Measurements from ENCODE around the gene TRPV5. TPM values are rescaled to one million over a fixed set of nuclear protein-coding genes. Genes with fewer than 3 reads are reported as not detected.

Gene TRPV5
- total and polyA plus RNA-seq, 4 donors: under 0.01 to 0.23 TPM; not detected in 2

DNA sequence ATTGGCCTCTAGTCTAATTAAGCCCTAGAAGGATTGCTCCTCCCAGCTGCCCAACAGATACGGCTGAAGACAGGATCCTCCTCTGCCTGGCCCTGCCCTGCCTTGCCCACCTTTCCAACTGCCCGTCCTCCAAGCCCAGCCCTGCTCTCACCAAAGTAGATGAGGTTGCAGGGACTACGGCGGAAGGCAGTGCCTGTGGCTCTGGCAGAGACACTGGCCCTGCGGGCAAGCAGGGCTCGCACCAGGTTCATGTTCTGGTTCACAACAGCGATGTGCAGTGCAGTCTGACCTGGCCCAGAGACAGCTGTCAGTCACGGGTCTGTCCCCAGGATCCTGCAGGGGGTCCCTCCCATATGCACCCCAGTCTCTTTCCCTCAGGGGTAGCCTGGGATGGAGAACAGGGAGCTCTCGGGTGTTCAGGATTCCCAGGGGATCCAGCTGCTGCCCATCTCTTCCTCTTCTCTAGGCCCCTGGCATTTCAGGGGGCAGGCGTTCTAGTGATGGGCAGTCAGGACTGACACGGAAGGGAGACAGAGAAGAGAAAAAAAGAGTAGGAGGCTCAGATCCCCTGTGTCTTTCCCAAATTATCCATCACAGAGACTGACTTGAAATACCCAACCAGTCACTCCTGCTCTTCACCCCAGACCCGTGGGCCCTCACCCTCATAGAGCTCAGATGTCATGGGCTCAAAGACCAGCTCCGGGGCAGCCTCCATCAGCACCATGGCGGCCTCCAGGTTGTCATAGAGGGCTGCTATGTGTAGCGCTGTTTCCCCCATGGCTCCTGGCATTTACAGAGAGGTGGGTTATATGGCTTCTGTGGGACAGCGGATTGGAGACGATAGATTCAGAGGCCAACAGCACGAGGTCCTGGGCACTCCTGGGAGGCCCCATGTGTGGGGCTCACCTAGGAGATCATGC is 56.3 kb downstream of the TRPV5 start:
- Histone ChIP-seq H3K9ac (ENCODE audit: low read depth in 1 of 2, low read length in 2 of 2) (no peak overlapping the region), H3K9me3 (ENCODE audit: control insufficient read depth in 4 of 4, low read length in 3 of 4) (no peaks in the 10 kb centered on the region), H3K27ac (ENCODE audit: low read depth in 1 of 2, low read length in 2 of 2) (no peak overlapping the region), H3K27me3 (ENCODE audit: control insufficient read depth in 4 of 4, insufficient read depth in 4 of 4, low read length in 3 of 4) (peaks cover 0 to 3% (median 0%) of the 10 kb centered on the region in 4 donors), H3K4me1 (ENCODE audit: control insufficient read depth in 4 of 4, insufficient read depth in 4 of 4, low read length in 3 of 4) (no peaks in the 10 kb centered on the region), H3K36me3 (ENCODE audit: control insufficient read depth in 4 of 4, insufficient read depth in 3 of 4, low read depth in 1 of 4, low read length in 3 of 4) (no peaks in the 10 kb centered on the region), H3K4me3 (ENCODE audit: low read depth in 1 of 3, low read length in 3 of 3) (no peak overlapping the region)
- TF ChIP-seq HNF4G (IDR thresholded peaks at IDR 0.05): no peak
- TF ChIP-seq ATF3 (IDR thresholded peaks at IDR 0.05): no peak
- TF ChIP-seq REST (IDR thresholded peaks at IDR 0.05): no peak
- no peak for TF ChIP-seq RXRA (IDR thresholded peaks at IDR 0.05)
- TF ChIP-seq JUND (IDR thresholded peaks at IDR 0.05): no peak
- TF ChIP-seq SP1 (IDR thresholded peaks at IDR 0.05): no peak
- TF ChIP-seq GABPA (IDR thresholded peaks at IDR 0.05 in 1 of 2, conservative IDR thresholded peaks at IDR 0.05 in 1 of 2): no peak
- no peak for TF ChIP-seq NR2F2 (IDR thresholded peaks at IDR 0.05)
- no peak for TF ChIP-seq TAF1 (conservative IDR thresholded peaks at IDR 0.05)
- no peak for TF ChIP-seq HNF4A (conservative IDR thresholded peaks at IDR 0.05)
- no peak for TF ChIP-seq EGR1 (IDR thresholded peaks at IDR 0.05; ENCODE audit: low read depth in 2 of 2)
- TF ChIP-seq RAD21 (IDR thresholded peaks at IDR 0.05): no peak
- WGBS: 88% methylated on average over 18 of the region's 18 CpGs
- no peak for DNase-seq (ENCODE audit: low spot score)

DNA sequence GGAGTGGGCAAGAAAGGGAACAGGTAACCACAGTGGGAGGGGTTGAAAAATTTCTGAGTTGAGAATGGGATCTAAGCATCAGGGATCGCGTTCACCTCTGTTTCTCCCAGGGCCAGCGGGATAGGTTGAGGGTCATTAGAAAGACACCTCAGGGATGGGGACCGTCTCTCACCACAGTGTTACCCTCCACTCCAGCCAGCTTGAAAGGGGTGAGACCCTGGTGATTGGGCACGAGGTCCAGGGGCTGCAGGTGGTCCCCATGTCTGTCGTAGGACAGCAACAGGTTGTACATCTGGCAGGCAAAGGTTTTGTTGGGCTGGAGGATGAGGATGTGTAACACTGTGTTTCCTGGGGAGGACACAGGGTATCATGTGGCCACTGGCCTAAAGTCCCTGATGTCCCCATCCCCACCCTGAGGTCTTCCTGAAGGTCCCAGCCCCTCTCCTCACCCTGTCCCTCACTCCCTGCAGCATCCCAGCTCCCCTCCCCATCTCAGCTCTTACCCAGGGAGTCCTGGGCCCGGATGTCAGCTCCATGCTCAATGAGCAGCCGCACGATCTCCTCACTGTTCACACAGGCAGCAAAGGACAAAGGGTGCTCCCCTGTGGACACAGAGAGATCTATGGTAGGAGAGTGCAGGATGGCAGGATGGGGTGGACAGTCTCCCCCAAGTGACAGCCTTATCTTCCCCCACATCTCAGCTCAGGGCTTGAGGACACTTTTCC is 57.1 kb downstream of the TRPV5 start:
- peaks cover 0 to 3% (median 0%) of the 10 kb centered on the region in 4 donors for H3K27me3 ChIP-seq (ENCODE audit: control insufficient read depth in 4 of 4, insufficient read depth in 4 of 4, low read length in 3 of 4)
- H3K4me3 ChIP-seq (ENCODE audit: low read depth in 1 of 3, low read length in 3 of 3): no peak overlapping the region
- H3K9ac ChIP-seq (ENCODE audit: low read depth in 1 of 2, low read length in 2 of 2): no peak overlapping the region
- 79% methylated on average over 9 of the region's 9 CpGs for WGBS
- H3K9me3 ChIP-seq (ENCODE audit: control insufficient read depth in 4 of 4, low read length in 3 of 4): no peaks in the 10 kb centered on the region
- H3K36me3 ChIP-seq (ENCODE audit: control insufficient read depth in 4 of 4, insufficient read depth in 3 of 4, low read depth in 1 of 4, low read length in 3 of 4): no peaks in the 10 kb centered on the region
- TF ChIP-seq ATF3 (IDR thresholded peaks at IDR 0.05): no peak
- no peak for TF ChIP-seq FOXA2 (IDR thresholded peaks at IDR 0.05)
- H3K27ac ChIP-seq (ENCODE audit: low read depth in 1 of 2, low read length in 2 of 2): no peak overlapping the region
- DNase-seq (ENCODE audit: low spot score): no peak
- no peaks in the 10 kb centered on the region for H3K4me1 ChIP-seq (ENCODE audit: control insufficient read depth in 4 of 4, insufficient read depth in 4 of 4, low read length in 3 of 4)

Measured in liver (tissue), 9 donors.